Measurements from ENCODE around the gene ZNF324.
"Not testable (repeated sequence)": the region's sequence is repeated elsewhere in the genome, so short reads cannot be mapped to it uniquely, and the experiment has no call there.

ZNF324 gene

GRCh38 chr19:58471736-58472135 lies 4.9 kb downstream of the ZNF324 start:
- no peak for DNase-seq

- no peak for DNase-seq
These were observed 6.9 kb downstream of the ZNF324 start for GRCh38 chr19:58473775-58474174.

- peak; percentile 74 for DNase-seq
These were observed 7.6 kb downstream of the ZNF324 start for GRCh38 chr19:58474291-58474996.

- DNase-seq: no peak
These were observed 8.3 kb downstream of the ZNF324 start for GRCh38 chr19:58474997-58475713.

GRCh38 chr19:58475714-58476497 lies 9.0 kb downstream of the ZNF324 start, which contains the start of gene ZNF446:
Gene ZNF446, plus strand, starts transcription at chr19:58476352. Its CDS starts 867 bp downstream, at chr19:58477219.
- peak; percentile 97 for DNase-seq

- DNase-seq: peak; percentile 7
These were observed 9.7 kb downstream of the ZNF324 start for GRCh38 chr19:58476498-58477015.

GRCh38 chr19:58477130-58477529 lies 10.2 kb downstream of the ZNF324 start:
- DNase-seq: no peak

- no peak for DNase-seq
These were observed 11.0 kb downstream of the ZNF324 start for GRCh38 chr19:58477871-58478270.

GRCh38 chr19:58479303-58479702 lies 12.4 kb downstream of the ZNF324 start:
- DNase-seq: no peak

- no peak for DNase-seq
These were observed 13.0 kb downstream of the ZNF324 start for GRCh38 chr19:58479736-58480480.

- no peak for DNase-seq
These were observed 13.6 kb downstream of the ZNF324 start for GRCh38 chr19:58480481-58480830.

- DNase-seq: no peak
These were observed 14.0 kb downstream of the ZNF324 start for GRCh38 chr19:58480831-58481230.

- DNase-seq: no peak
These were observed 15.5 kb downstream of the ZNF324 start for GRCh38 chr19:58482372-58482771.

- DNase-seq: no peak
These were observed 16.9 kb downstream of the ZNF324 start for GRCh38 chr19:58483776-58484175.

GRCh38 chr19:58484349-58484748 lies 17.5 kb downstream of the ZNF324 start:
- DNase-seq: not testable (repeated sequence)

- DNase-seq: no peak
These were observed 24.5 kb downstream of the ZNF324 start for GRCh38 chr19:58491393-58491792.

GRCh38 chr19:58492265-58492664 lies 25.4 kb downstream of the ZNF324 start:
- DNase-seq: no peak

- DNase-seq: no peak
These were observed 30.8 kb downstream of the ZNF324 start for GRCh38 chr19:58497634-58498170.

- no peak for DNase-seq
These were observed 31.6 kb downstream of the ZNF324 start for GRCh38 chr19:58498316-58499020.

- peak; percentile 99 for DNase-seq
These were observed 32.4 kb downstream of the ZNF324 start for GRCh38 chr19:58499021-58499927.
